Endodermal cell (in vitro differentiated cells): ENCODE data around the gene ADCYAP1. TPM values are rescaled to one million over a fixed set of nuclear protein-coding genes. Genes with fewer than 3 reads are reported as not detected.
"Not testable (repeated sequence)": the region's sequence is repeated elsewhere in the genome, so short reads cannot be mapped to it uniquely, and the experiment has no call there.

Experiments used
- DNase-seq: peaks from one replicate; pipeline ENCODE4 v3.0.0-alpha.2; 2017
- H3K27ac ChIP-seq: 2 replicates; pipeline ENCODE4 v1.5.1; 2013; ENCODE audit warnings: mild to moderate bottlenecking, low read depth, low read length, moderate library complexity
- H3K27me3 ChIP-seq: 2 replicates; pipeline ENCODE4 v1.6.1; 2013; ENCODE audit warnings: mild to moderate bottlenecking, low read length, moderate library complexity; ENCODE audit not compliant: insufficient read depth, control insufficient read depth, poor library complexity, severe bottlenecking
- H3K36me3 ChIP-seq: 2 replicates; pipeline ENCODE4 v1.7.0; 2013; ENCODE audit warnings: mild to moderate bottlenecking, low read length, moderate library complexity; ENCODE audit not compliant: control insufficient read depth, insufficient read depth
- H3K4me1 ChIP-seq: one replicate; pipeline ENCODE4 v1.7.0; 2013; ENCODE audit warnings: low read length; ENCODE audit not compliant: control insufficient read depth, insufficient read depth
- H3K4me3 ChIP-seq: 2 replicates; pipeline ENCODE4 v1.5.1; 2013; ENCODE audit warnings: mild to moderate bottlenecking, low read length, moderate library complexity
- H3K9ac ChIP-seq: 2 replicates; pipeline ENCODE4 v1.6.1; 2013; ENCODE audit warnings: mild to moderate bottlenecking, low read length, moderate library complexity; ENCODE audit not compliant: poor library complexity, severe bottlenecking; ENCODE audit errors: extremely low read depth
- H3K9me3 ChIP-seq: 2 replicates; pipeline ENCODE4 v1.6.1; 2013; ENCODE audit warnings: mild to moderate bottlenecking, low read length, moderate library complexity; ENCODE audit not compliant: control insufficient read depth
- H3K27ac Mint-ChIP-seq: 2 replicates; pipeline ENCODE4 v1.8.0; 2020; ENCODE audit warnings: mixed read lengths
- H3K27me3 Mint-ChIP-seq: 2 replicates; pipeline ENCODE4 v1.8.0; 2021; ENCODE audit warnings: mild to moderate bottlenecking, mixed read lengths; ENCODE audit not compliant: insufficient read depth
- H3K36me3 Mint-ChIP-seq: 2 replicates; pipeline ENCODE4 v1.8.0; 2020; ENCODE audit warnings: low read depth, mixed read lengths
- H3K4me1 Mint-ChIP-seq: 2 replicates; pipeline ENCODE4 v1.8.0; 2020; ENCODE audit warnings: mixed read lengths
- H3K4me3 Mint-ChIP-seq: 2 replicates; pipeline ENCODE4 v1.8.0; 2020; ENCODE audit warnings: mild to moderate bottlenecking, moderate library complexity, mixed read lengths
- H3K9me3 Mint-ChIP-seq: 2 replicates; pipeline ENCODE4 v1.8.0; 2020; ENCODE audit warnings: mild to moderate bottlenecking, mixed read lengths
- CTCF ChIP-seq: fragments of 200-600 bp; sonication (generic); conservative IDR thresholded peaks from 2 replicates; pipeline ENCODE4 v1.5.0; 2021; ENCODE audit warnings: antibody characterized with exemption, mild to moderate bottlenecking
- WGBS, 2 experiments: methylation state at CpG; one replicate each; pipeline versions ENCODE4 v1.1.5 to v1.1.7; 2013; ENCODE audit warnings: missing lambda C conversion rate in 2 of 2, mixed read lengths in 1 of 2; ENCODE audit not compliant: insufficient coverage in 1 of 2, insufficient read length in 1 of 2; 5-methylcytosine and 5-hydroxymethylcytosine counted together
- total RNA-seq, 2 donors: library from RNA; stranded (reverse); fragmentation: NEBNext Ultra II Directional in 1 of 2; extraction: Animal tissue kit (Norgen Biotek cat#: 25700) in 1 of 2; gene quantifications; 2 replicates in 1 of 2; 3 replicates in 1 of 2; pipeline ENCODE4 v1.2.1, GENCODE V29; 2021

Gene ADCYAP1
- total RNA-seq, 2 donors from 2014 or later, result not detected

- no peak overlapping the region for H3K4me3 ChIP-seq
- H3K27me3 ChIP-seq, result peaks cover 4% of the 10 kb centered on the region
- no peak for TF ChIP-seq CTCF
- no peaks in the 10 kb centered on the region for H3K4me1 ChIP-seq
- H3K27ac ChIP-seq, result no peak overlapping the region
- Mint-ChIP-seq H3K36me3 (no peaks in the 10 kb centered on the region), H3K4me3 (no peak overlapping the region), H3K4me1 (no peaks in the 10 kb centered on the region), H3K27me3 (peaks cover 10% of the 10 kb centered on the region), H3K9me3 (no peaks in the 10 kb centered on the region), H3K27ac (no peak overlapping the region)
- DNase-seq, result no peak
- H3K9ac ChIP-seq, result no peak overlapping the region
- no peaks in the 10 kb centered on the region for H3K9me3 ChIP-seq
- no peaks in the 10 kb centered on the region for H3K36me3 ChIP-seq
- 88% methylated on average over 2 of the region's 3 CpGs; no CpG with 5 or more reads in 1 of the 2 experiments for WGBS, 2 experiments
These were observed 37.4 kb upstream of the ADCYAP1 start for GRCh38 chr18:867257-867656.

- 85% methylated on average over 2 of the region's 3 CpGs; no CpG with 5 or more reads in 1 of the 2 experiments for WGBS, 2 experiments
- H3K27ac ChIP-seq, result not testable (repeated sequence)
These were observed 31.2 kb upstream of the ADCYAP1 start for GRCh38 chr18:873426-873825.

GRCh38 chr18:875912-876311, 28.8 kb upstream of the ADCYAP1 start:
- Histone ChIP-seq H3K9ac (no peak overlapping the region), H3K27me3 (no peaks in the 10 kb centered on the region), H3K27ac (no peak overlapping the region), H3K9me3 (peaks cover 6% of the 10 kb centered on the region), H3K4me1 (no peaks in the 10 kb centered on the region), H3K36me3 (no peaks in the 10 kb centered on the region), H3K4me3 (no peak overlapping the region)
- H3K4me3 Mint-ChIP-seq, result no peak overlapping the region
- peaks cover 6% of the 10 kb centered on the region for H3K9me3 Mint-ChIP-seq
- no peak for TF ChIP-seq CTCF
- no peak for DNase-seq
- H3K4me1 Mint-ChIP-seq, result no peaks in the 10 kb centered on the region
- peaks cover 11% of the 10 kb centered on the region for H3K27me3 Mint-ChIP-seq
- H3K27ac Mint-ChIP-seq, result no peak overlapping the region
- H3K36me3 Mint-ChIP-seq, result no peaks in the 10 kb centered on the region

More at GRCh38 chr18:873426-873825, 31.2 kb upstream of the ADCYAP1 start:
- not testable (repeated sequence) for H3K27me3 ChIP-seq, H3K27me3 Mint-ChIP-seq, H3K4me1 ChIP-seq, H3K36me3 ChIP-seq, H3K4me1 Mint-ChIP-seq, H3K9me3 Mint-ChIP-seq, H3K9me3 ChIP-seq, H3K27ac Mint-ChIP-seq, DNase-seq, H3K36me3 Mint-ChIP-seq, H3K4me3 Mint-ChIP-seq, H3K9ac ChIP-seq, H3K4me3 ChIP-seq

- 94 to 100% methylated on average over 1 to 6 of the region's 6 CpGs for WGBS, 2 experiments
- no peak overlapping the region for H3K27ac ChIP-seq
- Mint-ChIP-seq H3K27ac (no peak overlapping the region), H3K9me3 (peaks cover 6% of the 10 kb centered on the region), H3K4me3 (no peak overlapping the region), H3K36me3 (no peaks in the 10 kb centered on the region), H3K27me3 (peaks cover 15% of the 10 kb centered on the region), H3K4me1 (no peaks in the 10 kb centered on the region)
- H3K27me3 ChIP-seq, result no peaks in the 10 kb centered on the region
- no peak overlapping the region for H3K9ac ChIP-seq
- H3K36me3 ChIP-seq, result no peaks in the 10 kb centered on the region
- no peak for DNase-seq
- H3K4me3 ChIP-seq, result no peak overlapping the region
- H3K9me3 ChIP-seq, result peaks cover 6% of the 10 kb centered on the region
- TF ChIP-seq CTCF, result no peak
- no peaks in the 10 kb centered on the region for H3K4me1 ChIP-seq
These were observed 27.4 kb upstream of the ADCYAP1 start for GRCh38 chr18:877238-877637.
